GM12878 (cell line): Measurements from ENCODE around the gene TPRX1. TPM values are rescaled to one million over a fixed set of nuclear protein-coding genes. Genes with fewer than 3 reads are reported as not detected.

Experiments used
- ATAC-seq: fragments of 200-7000 bp; cut with Tn5 transposase; 3 replicates; pipeline ENCODE4 v1.9.1; 2020; ENCODE audit warnings: mild to moderate bottlenecking, moderate library complexity
- BruUV-seq: library from RNA; stranded (reverse); fragments of 400-500 nt; replicated peaks from 2 replicates; lab custom pipeline; 2021; lab: Mats Ljungman, UMichigan
- CTCF ChIA-PET: fragments of 300-600 bp; sonication (Branson Sonifier 250); formaldehyde crosslinking; extraction: SDS; loops from one replicate; lab custom pipeline; 2021; ENCODE audit warnings: inconsistent platforms; lab: Yijun Ruan, JAX
- POLR2A ChIA-PET: fragments of 350-600 bp; formaldehyde crosslinking; extraction: SDS; loops from one replicate; lab custom pipeline; 2021; ENCODE audit warnings: inconsistent platforms; lab: Charles Lee
- RAD21 ChIA-PET: fragments of 300-600 bp; sonication (Branson Sonifier 250); formaldehyde crosslinking; loops from one replicate; lab custom pipeline; 2023; ENCODE audit warnings: antibody characterized with exemption; ENCODE audit not compliant: unreplicated experiment; lab: Charles Lee
- SMC1A ChIA-PET: fragments of 300-600 bp; sonication (Branson Sonifier 250); formaldehyde crosslinking; loops from one replicate; lab custom pipeline; 2023; ENCODE audit not compliant: unreplicated experiment, uncharacterized antibody; lab: Charles Lee
- DNase-seq: peaks from one replicate; pipeline ENCODE4 v3.0.0-alpha.2; 2011; ENCODE audit warnings: low read depth, low spot score
- FAIRE-seq: peaks from 3 replicates; lab custom pipeline; 2011; peaks lifted over from hg19 to GRCh38; lab: Jason Lieb, UNC
- H2AFZ ChIP-seq: 2 replicates; pipeline ENCODE4 v1.6.0; 2011; ENCODE audit warnings: low read depth, low read length, control low read depth; ENCODE audit not compliant: control insufficient read depth
- H3K27ac ChIP-seq: 2 replicates; pipeline ENCODE4 v1.5.1; 2011; ENCODE audit warnings: control low read depth; ENCODE audit not compliant: control insufficient read depth, insufficient read depth
- H3K27me3 ChIP-seq, 2 experiments: replicated peaks in 1 of 2; 2 replicates each; pipeline versions ENCODE4 v1.6.0 to v1.6.1; 2011; ENCODE audit warnings: low read length in 1 of 2; ENCODE audit not compliant: control insufficient read depth in 2 of 2, insufficient read depth in 2 of 2
- H3K36me3 ChIP-seq, 2 experiments: 2 replicates each; pipeline ENCODE4 v1.5.1; 2011; ENCODE audit warnings: low read length in 1 of 2; ENCODE audit not compliant: control insufficient read depth in 2 of 2, insufficient read depth in 2 of 2
- H3K4me1 ChIP-seq: 2 replicates; pipeline ENCODE4 v1.6.1; 2011; ENCODE audit warnings: mild to moderate bottlenecking, low read length, moderate library complexity, mixed read lengths; ENCODE audit not compliant: control insufficient read depth, insufficient read depth
- H3K4me2 ChIP-seq: 2 replicates; pipeline ENCODE4 v1.6.0; 2011; ENCODE audit warnings: control low read depth; ENCODE audit not compliant: control insufficient read depth, insufficient read depth
- H3K4me3 ChIP-seq: fragments of 200-600 bp; sonication (generic); 2 replicates; pipeline ENCODE4 v1.5.1; 2016
- H3K79me2 ChIP-seq: 2 replicates; pipeline ENCODE4 v1.6.0; 2011; ENCODE audit warnings: low read length; ENCODE audit not compliant: control insufficient read depth, insufficient read depth
- H3K9ac ChIP-seq: 2 replicates; pipeline ENCODE4 v1.8.0; 2011; ENCODE audit warnings: low read length, control low read depth, mixed read lengths; ENCODE audit not compliant: control insufficient read depth, insufficient read depth
- H3K9me3 ChIP-seq: replicated peaks from 3 replicates; pipeline ENCODE4 v1.5.1; 2011; ENCODE audit warnings: mild to moderate bottlenecking, low read length; ENCODE audit not compliant: control insufficient read depth, insufficient read depth
- H4K20me1 ChIP-seq: 2 replicates; pipeline ENCODE4 v1.6.0; 2011; ENCODE audit not compliant: control insufficient read depth, insufficient read depth
- BCLAF1 ChIP-seq: fragments of 450-650 bp; IDR thresholded peaks from 2 replicates; pipeline ENCODE4 v1.6.1; 2017; ENCODE audit warnings: antibody characterized with exemption, mild to moderate bottlenecking, moderate library complexity
- BMI1 ChIP-seq: fragments of 450-650 bp; IDR thresholded peaks from 2 replicates; pipeline ENCODE4 v1.6.1; 2016; ENCODE audit warnings: mild to moderate bottlenecking, moderate library complexity, borderline replicate concordance
- CHD2 ChIP-seq: IDR thresholded peaks from 2 replicates; pipeline ENCODE4 v1.6.1; 2011; ENCODE audit warnings: low read depth, low read length, improper control_type of control experiment, borderline replicate concordance
- CREM ChIP-seq: IDR thresholded peaks from 2 replicates; pipeline ENCODE4 v1.6.1; 2014; ENCODE audit warnings: antibody characterized with exemption, low read depth
- FOXM1 ChIP-seq: IDR thresholded peaks from 2 replicates; pipeline ENCODE4 v1.6.1; 2012; ENCODE audit warnings: low read depth, mild to moderate bottlenecking, inconsistent platforms, low read length, moderate library complexity
- RCOR1 ChIP-seq: conservative IDR thresholded peaks from 2 replicates; pipeline ENCODE4 v1.6.1; 2012; ENCODE audit warnings: low read depth, low read length, improper control_type of control experiment
- SREBF1 ChIP-seq: IDR thresholded peaks from 2 replicates; pipeline ENCODE4 v1.6.1; 2012; ENCODE audit warnings: mild to moderate bottlenecking, low read length
- SUPT20H ChIP-seq: IDR thresholded peaks from 2 replicates; pipeline ENCODE4 v1.6.1; 2011; ENCODE audit warnings: low read depth, mild to moderate bottlenecking, low read length, moderate library complexity, borderline replicate concordance; ENCODE audit not compliant: control insufficient read depth
- TAF1 ChIP-seq: IDR thresholded peaks from 2 replicates; pipeline ENCODE4 v1.6.1; 2011; ENCODE audit warnings: mild to moderate bottlenecking, low read depth, low read length, borderline replicate concordance
- TCF3 ChIP-seq: IDR thresholded peaks from 2 replicates; pipeline ENCODE4 v1.6.1; 2012; ENCODE audit warnings: low read depth, mild to moderate bottlenecking, low read length, borderline replicate concordance; ENCODE audit not compliant: insufficient read depth
- ZNF274 ChIP-seq: IDR thresholded peaks from one replicate; pipeline ENCODE4 v1.8.0; 2011; ENCODE audit not compliant: insufficient read length, insufficient read depth
- WGBS: methylation state at CpG from one replicate; pipeline ENCODE4 v1.1.6; 2016; ENCODE audit warnings: low lambda C conversion rate; ENCODE audit not compliant: insufficient replicate concordance, insufficient coverage; ENCODE audit errors: missing lambda C conversion rate; 5-methylcytosine and 5-hydroxymethylcytosine counted together
- in situ Hi-C: fragments of 300-500 bp; cut with MboI; formaldehyde crosslinking; loops from 9 replicates; pipeline ENCODE4 v1.14.3; 2018; ENCODE audit warnings: mixed read lengths
- intact Hi-C: fragments of 100-400 bp; cut with micrococcal nuclease; formaldehyde crosslinking; loops from one replicate; pipeline ENCODE4 v1.14.2; 2022; ENCODE audit not compliant: unreplicated experiment
- polyA plus RNA-seq, 11 experiments: library from polyadenylated mRNA; depleted of rRNA in 4 of 11; unstranded in 6 of 11; stranded (reverse) in 5 of 11; fragments of >200 nt; fragmentation: Nextera tagmentation in 4 of 11; fragmentation: Illumina TruSeq in 1 of 11; extraction: Ambion mirVana in 4 of 11; extraction: Trizol in 1 of 11; gene quantifications; 1 replicate in 1 of 11; 2 replicates in 10 of 11; pipeline versions ENCODE4 v1.2.1 to v1.2.3, GENCODE V29; 2011 to 2016; ENCODE audit warnings: inconsistent platforms in 2 of 11, missing spikeins in 2 of 11, low read depth in 1 of 11
- total RNA-seq, 4 experiments: library from RNA; depleted of rRNA in 3 of 4; stranded (reverse); fragments of >200 nt in 3 of 4; fragmentation: Illumina TruSeq in 1 of 4; extraction: Trizol in 1 of 4; gene quantifications; 2 replicates each; pipeline versions ENCODE4 v1.2.1 to v1.2.3, GENCODE V29; 2013 to 2021

TPRX1 gene
- total and polyA plus RNA-seq, 10 of the 15 experiments (the other 5 are each of a cell fraction or from before 2014, with no cell fraction given) = not detected

DNA sequence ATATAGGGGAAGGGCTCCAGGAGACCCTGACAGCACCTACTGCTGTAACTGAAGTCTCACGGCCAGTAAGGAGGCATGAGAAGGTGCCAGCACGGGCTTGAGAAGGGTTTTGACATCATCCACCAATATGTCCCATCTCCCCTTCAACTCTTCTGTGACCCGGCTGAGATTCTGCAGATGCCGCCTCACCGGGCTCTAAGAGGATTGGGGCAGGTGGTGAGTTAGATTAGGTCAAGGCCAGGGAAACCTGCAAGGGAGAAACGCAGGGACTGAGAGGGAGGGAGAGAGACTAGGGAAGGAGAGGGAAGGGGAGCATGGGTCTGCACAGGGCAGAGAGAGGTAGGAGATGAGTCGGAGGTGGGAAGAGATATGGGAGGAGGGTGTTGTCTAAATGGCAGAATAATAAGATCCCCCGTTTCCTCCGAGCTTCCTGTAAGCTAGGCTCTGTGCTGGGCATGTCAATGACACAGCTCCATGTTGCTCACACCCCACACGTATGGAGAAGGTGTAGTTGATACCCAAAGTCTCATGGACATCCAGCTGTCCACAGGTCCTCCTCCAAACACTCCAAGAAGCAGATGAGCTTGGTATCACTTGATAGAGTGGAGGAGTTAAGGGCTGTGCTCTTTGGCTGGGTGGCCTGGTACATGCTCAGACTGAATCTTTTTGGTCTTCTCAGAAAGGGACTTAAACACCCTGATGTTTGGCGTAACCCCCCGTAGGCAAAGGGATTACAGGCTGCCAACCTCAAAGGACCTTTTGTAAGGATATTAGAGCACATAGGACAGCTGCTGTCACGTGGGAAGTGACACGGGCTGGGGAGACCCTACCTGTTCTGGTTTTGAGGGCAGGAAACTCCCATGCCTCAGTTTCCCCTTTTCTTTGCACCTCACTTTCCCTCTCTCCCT, 6.1 kb downstream of the TPRX1 start:
- CTCF ChIA-PET = interaction anchor here (0.8 kb wide), 1 partner anchor 8 kb away, joined by 3 read pairs; no protein-coding TSS in a partner anchor
- Histone ChIP-seq H3K79me2 (no peaks in the 10 kb centered on the region), H2AFZ (no peak overlapping the region), H3K4me1 (no peaks in the 10 kb centered on the region), H3K36me3 (no peaks in the 10 kb centered on the region), H3K27me3 (no peaks in the 10 kb centered on the region; a peak in 1 of 4 replicates)
- 34% methylated on average over 12 of the region's 14 CpGs for WGBS
- SMC1A ChIA-PET = no interaction called here
- RAD21 ChIA-PET = no interaction called here
- no TSS peak for BruUV-seq
- intact Hi-C loops = no loop called here
- POLR2A ChIA-PET = no interaction called here
- TF ChIP-seq BCLAF1 = no peak
- TF ChIP-seq CHD2 = no peak
- no peak for TF ChIP-seq SUPT20H
- no peak for TF ChIP-seq RCOR1
- TF ChIP-seq FOXM1 = no peak
- no peak for TF ChIP-seq CREM
- TF ChIP-seq ZNF274 = no peak
- no peak for TF ChIP-seq BMI1
- TF ChIP-seq TAF1 = no peak
- no peak for TF ChIP-seq SREBF1
- no peak for TF ChIP-seq TCF3
- TF ChIP-seq, all 136 proteins: peak for 0
- H3K9ac ChIP-seq = no peak overlapping the region
- H3K4me2 ChIP-seq = no peak overlapping the region
- in situ Hi-C loops = no loop called here
- no peak for DNase-seq
- H3K9me3 ChIP-seq = no peaks in the 10 kb centered on the region
- no peaks in the 10 kb centered on the region for H4K20me1 ChIP-seq
- H3K4me3 ChIP-seq = no peak overlapping the region
- H3K27ac ChIP-seq = no peak overlapping the region
- FAIRE-seq = no peak
- no peak for ATAC-seq
